Germinal center (tissue), 1 donor: ENCODE measurements around the gene NEDD4L.

Experiments
- DNase-seq: peaks from one replicate; pipeline ENCODE4 v3.0.0; 2012; ENCODE audit warnings: mixed read lengths, low spot score

The NEDD4L gene

DNA sequence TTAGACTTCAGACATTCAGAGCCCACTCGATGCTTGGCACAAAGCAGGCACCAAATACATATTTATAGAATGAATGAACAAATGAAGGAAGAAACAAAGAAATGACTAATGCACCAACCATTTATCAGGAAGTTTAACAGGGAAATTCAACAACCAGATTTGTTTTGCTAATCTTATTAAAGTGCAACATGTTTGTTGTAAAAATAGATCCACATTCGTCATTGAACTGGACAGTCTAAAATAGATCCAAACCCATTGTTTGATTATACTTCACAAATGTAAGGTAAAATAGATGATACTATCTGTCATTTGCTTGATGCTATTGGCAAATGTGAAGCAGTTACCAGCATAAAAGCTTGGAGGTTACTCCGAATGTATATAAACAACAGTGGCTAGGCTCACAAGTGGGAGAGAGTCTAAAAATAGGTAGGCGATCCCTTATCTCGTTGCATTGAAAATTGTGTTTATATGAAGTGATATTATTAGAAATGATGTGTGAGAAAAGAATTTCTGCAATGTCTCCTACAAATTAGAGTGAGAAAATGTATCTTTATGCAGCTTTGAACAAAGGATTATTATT lies 246.2 kb downstream of the NEDD4L start:
- DNase-seq = no peak

DNA sequence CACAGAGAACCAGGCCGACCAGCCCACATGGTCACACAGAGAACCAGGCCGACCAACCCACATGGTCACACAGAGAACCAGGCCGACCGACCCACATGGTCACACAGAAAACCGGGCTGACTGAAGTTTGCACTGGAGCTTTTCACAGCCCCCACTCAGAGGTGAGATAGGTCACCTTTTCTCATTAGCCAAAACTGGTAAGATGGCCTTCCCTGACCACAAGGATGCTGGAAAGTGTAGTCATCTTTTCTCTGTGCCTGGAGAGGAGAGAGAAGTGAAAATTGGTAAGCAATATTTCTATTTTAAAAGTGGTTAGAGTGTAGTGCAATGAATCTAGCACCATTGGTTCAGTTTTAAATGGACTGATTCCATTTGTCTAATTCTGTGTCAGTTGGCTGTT lies 247.1 kb downstream of the NEDD4L start:
- no peak for DNase-seq

DNA sequence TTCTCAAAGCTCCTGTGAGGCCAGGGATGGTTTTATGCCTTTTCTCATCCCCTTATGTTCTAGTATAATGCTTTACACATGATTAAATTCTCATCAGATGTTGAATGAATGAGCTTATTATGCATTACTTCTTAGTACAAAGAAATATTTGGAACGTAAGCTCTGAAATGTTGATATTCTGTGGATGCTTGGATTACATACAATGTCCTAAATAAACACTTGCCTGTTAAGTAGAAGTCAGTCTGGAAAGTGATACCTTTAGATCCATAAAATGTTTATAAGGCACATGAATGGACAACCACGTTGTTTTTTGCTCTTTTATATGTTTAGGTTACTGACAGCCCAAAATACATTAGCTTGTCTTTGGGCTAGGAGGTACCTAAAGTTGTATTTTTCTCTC lies 248.6 kb downstream of the NEDD4L start:
- DNase-seq = no peak

DNA sequence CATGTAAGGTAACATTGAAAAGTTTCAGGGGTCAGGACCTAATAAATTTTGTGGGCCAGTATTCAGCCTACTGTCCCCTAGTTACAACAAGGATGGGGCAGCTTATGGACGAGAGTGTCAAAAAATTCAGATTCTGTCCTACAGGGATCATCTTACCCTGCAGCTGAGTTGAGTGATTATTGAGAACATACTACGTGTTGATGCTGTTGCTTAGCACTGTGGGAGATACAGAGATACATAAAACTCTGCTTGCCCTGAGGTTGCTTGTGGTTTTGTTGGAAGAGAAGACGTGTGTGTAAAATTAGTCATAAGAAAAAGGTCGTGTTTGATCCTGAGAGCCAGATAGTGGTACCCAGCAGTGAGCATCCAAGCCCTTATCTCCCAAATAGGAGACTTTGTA lies 253.2 kb downstream of the NEDD4L start:
- no peak for DNase-seq

DNA sequence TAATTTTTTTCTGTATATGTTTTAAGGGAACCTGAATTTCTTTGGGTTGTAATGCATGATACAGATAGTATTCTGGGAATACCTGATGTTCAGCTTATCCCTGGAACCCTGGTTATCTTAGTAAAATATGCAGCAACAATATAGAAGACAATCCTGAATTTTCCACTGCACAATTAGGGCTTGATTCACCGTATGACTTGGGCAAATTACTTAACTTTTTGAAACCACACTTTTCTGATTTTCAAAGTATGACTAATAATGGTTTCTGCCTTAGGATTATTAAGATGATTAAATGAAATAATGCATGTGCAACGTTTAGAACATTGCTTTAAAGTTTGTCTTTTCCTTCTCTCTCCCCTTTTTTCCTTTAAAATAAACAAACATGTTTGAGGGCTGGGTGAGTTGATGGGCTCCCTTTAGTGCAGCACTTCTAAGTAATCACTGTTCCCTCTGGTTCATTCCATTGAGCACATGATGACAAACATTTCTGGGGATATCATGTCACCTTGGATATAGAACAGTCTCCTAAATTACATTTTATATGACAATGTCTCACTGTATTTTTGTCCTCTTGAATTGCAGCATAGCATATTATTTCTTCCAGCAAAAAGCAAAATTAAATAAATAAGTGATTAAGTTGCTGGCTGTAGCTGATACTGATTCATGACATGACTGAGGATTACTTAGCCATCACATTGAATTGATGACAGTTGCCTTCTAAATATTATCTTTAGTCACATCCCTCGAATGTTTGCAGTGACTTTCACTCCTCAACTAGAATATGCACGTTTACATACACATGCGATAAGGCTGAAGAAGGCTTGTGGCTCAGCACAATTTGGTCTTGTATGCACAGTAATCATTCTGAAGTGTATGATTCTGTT lies 254.5 kb downstream of the NEDD4L start:
- no peak for DNase-seq

DNA sequence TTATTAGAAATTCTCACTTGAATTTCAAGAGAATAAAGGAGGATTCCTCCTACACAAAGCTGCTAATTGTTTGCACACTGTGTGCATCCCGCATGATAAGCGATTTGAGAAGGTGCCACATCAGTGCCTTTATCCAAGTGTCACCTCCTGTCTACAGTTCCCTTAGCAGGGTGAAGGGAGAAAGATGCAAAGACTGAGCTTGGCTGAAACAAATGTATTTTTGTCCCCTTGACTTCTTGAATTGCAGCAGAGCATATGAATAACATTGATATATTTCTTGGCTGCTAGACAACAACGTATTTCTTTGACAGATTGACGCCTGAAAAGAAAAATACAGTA lies 255.1 kb downstream of the NEDD4L start:
- DNase-seq = no peak

DNA sequence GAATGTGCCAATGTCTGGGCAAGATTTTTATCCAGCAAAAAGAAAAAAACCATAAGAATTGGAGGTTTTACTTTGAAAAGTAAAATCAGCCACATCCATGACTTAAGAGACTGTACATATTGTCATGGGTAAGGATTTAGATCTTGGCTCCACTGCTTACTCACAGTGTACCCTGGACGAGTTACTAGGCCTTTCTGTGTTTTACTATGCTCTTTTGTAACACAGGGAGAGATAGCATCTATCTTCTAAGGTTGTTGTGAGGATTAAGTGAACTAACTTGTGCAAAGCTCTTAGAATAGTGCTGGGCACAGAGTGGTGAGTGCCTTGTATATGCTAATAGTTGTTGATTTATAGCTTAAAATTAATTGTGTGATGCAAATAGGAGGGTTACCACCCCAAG lies 255.9 kb downstream of the NEDD4L start:
- no peak for DNase-seq

DNA sequence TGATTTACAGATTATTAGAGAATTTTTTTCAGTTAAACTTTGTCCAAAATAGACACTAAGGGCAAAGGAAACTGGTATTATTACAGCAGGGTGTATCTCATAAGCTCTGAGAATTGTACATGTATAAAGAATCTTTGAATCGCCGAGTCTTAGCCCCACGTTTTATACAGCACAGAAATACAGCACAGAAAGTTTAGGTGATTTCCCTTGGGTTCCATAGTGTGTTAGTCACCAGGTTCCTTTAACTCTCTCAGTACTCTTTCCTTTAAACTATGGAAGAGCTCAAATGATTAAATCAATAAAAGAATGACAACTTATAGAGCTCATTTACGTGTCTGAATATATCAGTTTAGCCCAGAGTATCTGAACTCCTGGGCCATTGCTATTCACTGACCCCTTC lies 256.8 kb downstream of the NEDD4L start:
- DNase-seq = no peak

DNA sequence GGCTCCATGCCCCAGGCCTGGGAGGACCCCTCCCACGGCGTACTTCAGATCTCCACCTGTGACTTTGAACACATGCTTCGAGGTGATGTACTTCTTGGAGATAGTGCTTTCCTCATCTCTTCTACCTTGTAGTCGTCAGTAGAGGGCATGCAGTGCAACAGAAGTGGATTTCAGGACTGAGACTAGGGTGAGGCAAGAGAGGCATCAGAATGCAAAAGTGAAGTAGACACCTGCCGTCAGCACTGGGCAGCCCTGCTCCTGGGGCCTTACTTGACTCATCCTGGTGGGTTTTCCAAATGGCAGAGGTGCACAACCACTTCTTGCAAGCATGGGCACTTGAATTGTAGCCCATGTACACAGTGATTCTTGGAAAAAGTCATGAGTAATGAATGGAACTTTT lies 258.8 kb downstream of the NEDD4L start:
- DNase-seq = no peak

DNA sequence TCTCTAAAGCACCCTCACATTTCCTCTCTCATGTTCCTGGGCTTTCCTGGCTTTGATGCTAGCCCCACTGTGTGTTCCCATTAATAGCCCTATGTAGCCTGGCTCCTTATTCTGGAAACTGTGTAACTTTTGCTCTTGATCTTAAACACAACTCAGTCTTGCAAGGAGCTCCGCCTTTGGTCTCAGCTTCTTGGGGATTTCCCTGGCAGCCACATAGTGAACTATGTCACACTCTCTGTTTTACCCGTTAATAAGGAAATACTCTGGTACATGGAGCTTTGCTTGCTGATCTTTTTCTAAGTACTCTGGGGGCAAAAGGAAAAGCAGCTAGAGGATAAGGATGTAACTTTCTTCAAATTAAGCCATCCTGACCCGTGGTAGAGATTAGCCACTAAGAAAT lies 259.3 kb downstream of the NEDD4L start:
- no peak for DNase-seq

DNA sequence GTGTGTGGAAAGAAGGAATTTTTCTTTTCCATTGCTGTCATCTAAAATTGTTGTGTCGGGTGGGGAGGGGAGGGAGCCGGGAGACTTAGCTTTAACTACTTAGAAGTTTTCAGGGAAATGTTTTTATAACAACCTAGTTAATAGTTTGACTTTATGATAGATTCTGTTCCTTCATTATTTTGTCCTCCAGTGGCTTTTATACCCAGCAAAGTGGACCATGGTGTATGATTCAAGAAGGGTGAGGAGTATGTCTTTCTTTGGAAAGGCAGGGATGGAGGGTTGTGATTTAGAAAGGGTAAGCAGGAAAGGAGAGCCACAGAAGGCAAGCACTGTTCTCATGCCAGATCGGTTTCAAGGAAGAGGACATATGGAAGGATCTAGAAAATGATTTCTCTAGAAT lies 261.8 kb downstream of the NEDD4L start:
- DNase-seq = no peak

DNA sequence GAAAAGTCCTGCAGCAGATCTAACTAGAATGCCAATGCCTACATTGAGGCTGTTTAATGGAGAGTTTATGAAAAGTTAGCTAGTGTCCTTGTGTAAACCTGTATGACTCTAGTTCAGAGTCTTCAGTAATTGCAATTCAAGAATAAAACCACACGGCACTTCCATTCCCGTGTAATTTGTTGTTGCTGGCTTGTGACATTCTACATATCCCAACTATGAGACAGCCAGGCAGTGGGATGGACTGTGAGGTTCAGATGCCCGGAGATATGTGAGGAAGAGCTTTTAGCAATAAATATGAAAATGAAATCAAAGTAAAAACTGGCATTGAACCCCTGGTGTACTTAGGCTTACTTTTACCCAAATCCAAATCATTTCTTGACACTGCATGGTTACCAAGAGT lies 263.4 kb downstream of the NEDD4L start:
- no peak for DNase-seq

DNA sequence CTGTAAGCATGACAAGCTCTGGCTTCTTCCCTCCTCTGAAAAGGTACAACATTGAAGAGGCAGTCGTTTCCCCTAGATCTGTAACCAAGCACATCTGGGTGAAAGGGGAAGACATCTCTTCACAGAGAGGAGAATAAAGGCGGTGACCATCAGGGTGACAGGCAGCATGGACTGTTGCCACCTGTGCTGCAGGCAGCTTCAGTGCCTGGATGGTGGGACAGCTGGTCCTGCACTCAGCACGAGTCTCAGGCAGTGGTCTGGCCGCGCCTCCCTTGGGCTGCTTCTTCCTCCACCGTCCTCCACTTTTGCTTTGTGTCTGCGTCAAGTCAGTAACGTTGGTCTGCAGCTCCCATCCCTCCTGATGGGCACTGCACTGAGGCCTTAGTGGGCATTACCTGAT lies 264.4 kb downstream of the NEDD4L start:
- no peak for DNase-seq

DNA sequence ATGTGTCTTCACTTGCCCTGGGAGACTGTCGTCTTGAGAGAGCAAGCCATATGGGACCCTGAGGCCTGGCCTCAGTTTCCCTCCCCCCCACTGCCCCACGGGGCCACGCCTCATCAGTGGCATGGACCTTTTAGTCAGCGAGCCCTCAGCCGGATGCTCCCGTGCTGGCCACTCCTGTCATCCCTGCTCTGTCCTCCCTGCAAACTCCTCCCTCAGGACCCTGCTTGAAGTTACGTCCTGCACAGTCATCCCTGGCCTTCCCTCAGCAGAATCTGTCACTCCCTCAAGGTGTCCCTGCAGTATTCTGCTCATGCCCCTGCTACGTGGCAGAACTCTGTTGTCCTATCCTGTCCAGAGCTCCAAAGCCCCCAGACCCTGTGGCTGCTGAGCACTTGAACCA lies 265.1 kb downstream of the NEDD4L start:
- no peak for DNase-seq

DNA sequence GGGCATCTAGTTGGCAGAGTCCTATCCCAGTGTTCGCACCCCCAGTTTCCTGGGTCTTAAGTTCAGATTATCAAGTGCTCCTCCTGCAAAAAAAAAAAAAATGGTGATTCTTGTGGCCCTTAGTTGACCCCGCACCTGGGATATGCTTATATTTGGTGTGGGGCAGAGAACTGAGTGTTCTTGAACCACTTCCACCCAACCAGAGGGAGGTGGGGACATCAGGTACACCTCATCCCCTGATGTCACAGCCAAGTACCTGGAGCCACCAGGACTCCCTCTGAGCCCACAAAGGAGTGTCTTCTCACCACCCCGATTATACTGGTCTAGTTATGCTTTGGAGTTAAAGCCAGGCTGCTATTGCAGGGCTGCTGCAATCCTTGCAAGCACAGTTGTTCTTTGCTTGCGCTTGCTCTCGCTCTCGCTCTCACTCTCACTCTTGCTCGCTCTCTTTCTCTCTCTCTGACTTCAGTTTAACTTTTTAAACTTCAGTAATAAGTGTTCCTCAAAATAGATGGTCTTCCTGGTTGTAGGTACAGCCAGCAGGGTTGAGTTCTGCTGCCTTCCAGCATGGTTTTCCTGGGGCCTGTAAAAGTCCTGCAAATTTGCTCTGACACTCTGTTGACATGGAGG lies 265.7 kb downstream of the NEDD4L start:
- no peak for DNase-seq

DNA sequence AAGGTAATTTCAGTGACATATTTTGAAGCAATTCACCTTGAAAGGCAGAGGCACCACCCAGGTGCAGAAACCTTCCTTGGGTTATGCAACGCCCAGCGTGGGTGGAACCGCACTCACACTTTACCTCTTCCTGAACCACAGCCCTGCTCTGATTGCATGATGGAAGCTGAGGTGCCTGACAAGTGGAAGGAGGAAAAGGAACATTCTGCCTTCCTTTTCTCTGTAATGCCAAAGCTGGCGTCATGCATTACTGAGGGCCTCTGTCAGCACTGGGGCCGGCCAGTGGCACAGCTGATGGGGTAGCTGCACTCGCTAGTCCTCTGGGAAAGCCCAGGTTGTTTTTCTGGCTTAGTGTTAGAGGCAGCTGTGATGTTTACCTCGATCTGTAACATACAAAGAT lies 266.5 kb downstream of the NEDD4L start:
- DNase-seq = no peak

DNA sequence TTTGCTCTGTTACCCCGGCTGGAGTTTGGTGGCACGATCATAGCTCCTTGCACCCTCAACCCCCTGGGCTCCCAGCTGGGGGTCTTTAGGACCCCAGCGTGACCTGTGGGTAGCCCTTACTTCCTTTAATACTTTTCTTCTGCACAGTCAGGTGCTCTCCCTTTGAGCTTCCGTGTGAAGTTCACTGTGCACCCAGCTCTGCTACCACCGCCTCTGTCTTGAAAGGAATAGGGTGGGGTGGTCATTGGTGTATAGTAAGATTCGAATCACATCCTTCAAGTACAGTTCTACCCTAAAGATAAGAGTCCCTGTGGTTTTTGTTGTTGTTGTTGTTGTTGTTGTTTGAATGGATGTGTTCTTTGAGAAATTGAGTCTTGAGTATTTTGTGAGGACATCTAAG lies 267.4 kb downstream of the NEDD4L start:
- no peak for DNase-seq

DNA sequence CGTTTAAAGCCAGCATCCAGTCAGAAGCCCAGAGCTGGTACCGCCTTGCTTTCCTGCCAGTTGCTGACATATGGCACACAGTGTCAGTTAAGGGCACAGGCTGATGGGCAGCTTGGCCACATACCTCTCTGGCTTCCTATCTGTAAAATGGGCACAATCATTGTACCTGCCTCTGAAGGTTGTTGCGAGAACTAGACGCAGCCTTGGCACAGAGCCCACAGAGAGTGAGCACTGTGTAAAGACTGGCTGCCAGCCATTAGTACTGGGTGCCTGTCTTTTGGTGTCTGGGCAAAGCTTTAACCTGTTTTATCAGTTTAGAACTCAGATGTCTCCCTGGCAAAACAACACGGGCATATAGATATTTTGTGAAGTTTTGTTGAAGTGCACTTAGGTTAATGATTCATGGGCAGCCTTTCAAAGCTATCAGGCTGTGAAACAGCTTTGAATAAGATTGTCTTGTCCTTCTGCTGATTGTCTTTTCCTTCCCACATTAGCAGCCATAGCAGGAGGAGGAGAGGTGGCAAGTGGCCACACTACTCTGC lies 269.5 kb downstream of the NEDD4L start:
- no peak for DNase-seq

DNA sequence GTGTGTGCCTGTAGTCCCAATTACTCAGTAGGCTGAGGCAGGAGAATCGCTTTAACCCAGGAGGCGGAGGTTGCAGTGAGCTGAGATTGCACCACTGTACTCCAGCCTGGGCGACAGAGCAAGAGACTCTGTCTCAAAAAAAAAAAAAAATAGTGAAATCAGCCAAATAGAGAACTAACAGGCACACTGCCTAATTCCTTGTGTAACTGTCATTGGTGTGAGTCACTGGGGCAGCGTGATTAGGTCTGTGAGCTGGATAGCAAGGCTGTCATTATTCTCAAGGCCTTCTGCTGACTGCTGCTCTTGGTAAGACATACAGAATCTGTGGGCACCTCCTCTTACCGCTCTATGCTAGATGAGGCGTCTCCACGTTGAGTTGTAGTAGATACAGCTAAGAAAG lies 270.3 kb downstream of the NEDD4L start:
- DNase-seq = no peak

DNA sequence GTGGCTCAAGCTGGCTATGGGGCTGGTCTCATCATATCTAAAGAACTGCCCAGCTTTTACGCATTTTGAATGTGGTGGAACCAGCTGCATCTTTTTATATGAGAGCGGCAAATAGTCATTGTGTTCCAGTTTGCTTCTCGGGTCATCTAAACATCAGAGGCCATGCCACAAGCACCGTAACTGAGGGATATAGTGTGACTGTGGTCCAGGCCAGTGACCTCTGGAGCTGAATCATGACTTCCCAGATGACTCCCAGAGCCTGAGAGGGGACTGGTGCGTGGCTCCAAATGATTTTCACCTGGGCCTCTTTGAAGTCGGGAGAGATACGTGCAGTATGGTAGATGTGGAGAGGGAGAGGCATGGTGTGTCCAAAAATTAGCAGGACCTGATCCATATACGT lies 271.0 kb downstream of the NEDD4L start:
- DNase-seq = no peak

DNA sequence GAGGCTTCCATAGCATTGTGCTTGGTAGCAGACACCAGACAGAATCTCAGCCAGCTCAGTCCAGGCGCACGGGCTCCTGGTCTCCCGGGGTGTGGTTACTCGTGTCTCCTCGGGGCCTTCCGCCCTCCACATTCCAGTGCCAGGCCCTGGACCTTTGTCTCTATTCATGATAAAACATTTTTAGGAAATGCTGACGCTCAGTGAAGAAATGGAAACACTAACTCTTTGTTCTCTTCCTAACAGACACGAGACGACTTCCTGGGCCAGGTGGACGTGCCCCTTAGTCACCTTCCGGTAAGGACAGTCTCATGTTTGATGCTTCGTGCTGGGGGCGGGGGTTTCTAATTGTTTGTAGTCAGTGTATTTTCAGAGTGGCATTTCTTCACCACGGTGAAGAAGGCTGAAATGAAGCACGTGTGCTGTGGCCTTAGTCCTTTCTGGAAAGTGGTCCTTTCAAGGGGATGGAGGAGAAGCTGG lies 271.8 kb downstream of the NEDD4L start:
- no peak for DNase-seq

DNA sequence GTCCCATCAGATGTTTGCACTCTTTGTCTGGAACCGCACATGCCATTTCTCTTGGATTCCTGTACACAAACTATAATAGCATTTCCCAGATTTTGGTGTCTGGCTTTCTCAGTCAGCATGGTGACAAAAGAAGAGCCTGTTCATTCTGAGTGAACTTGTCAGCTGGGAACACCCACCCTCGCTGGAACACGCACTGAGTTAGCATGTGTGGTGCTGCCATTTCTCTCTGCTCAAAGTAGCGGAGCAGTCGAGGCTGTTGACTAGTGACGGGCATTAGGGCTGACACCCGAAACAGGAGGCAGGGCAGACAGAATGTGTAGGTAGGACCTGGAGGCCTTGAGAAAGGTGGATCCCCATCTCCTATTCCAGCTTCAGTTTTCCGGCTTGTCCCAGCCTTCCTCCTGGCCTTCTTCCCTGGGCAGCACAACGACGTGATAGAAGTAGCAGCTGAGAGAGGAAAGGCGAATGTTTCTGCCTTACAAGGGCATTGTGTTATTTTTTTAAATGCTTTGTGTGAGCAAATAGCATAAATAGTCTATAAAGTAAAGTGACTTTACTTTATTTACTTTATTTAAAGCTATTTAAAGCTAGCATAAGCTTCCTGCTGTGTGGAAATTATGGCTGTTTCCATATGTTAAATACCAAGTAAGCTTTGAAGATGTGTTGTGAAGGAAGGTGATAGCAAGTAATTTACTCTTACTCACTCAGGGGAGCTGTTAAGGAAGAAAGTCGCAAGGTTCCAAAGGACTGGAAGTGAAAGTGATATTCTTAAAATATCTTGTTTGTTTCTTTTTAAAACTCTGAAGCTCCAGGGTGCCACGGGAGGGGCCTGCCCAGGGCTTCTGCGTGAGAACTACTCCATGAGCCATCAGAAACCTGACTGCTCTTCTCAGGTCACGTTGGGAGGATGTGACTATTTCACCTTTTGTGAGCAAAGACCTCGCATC lies 272.6 kb downstream of the NEDD4L start:
- DNase-seq = no peak
